ENCODE results near the gene DKK3.
"Not testable (repeated sequence)": the region's sequence is repeated elsewhere in the genome, so short reads cannot be mapped to it uniquely, and the experiment has no call there.

The DKK3 gene

GRCh38 chr11:12007769-12008737 lies at the start of gene DKK3:
Gene DKK3 (minus strand): TSS chr11:12008626. CDS start chr11:12008582, 44 bp downstream.
- DNase-seq = no peak

GRCh38 chr11:12057299-12057980 lies 49.0 kb upstream of the DKK3 start:
- DNase-seq = no peak

- no peak for DNase-seq
Measured at GRCh38 chr11:12056119-12056518, 47.7 kb upstream of the DKK3 start.

- DNase-seq = no peak
Measured at GRCh38 chr11:12053606-12054361, 45.4 kb upstream of the DKK3 start.

GRCh38 chr11:12052676-12053605 lies 44.5 kb upstream of the DKK3 start:
- DNase-seq = no peak

- DNase-seq = peak; percentile 40
Measured at GRCh38 chr11:12051287-12051662, 42.8 kb upstream of the DKK3 start.

GRCh38 chr11:12050470-12051286 lies 42.3 kb upstream of the DKK3 start:
- no peak for DNase-seq

GRCh38 chr11:12048936-12049790 lies 40.7 kb upstream of the DKK3 start:
- no peak for DNase-seq

- no peak for DNase-seq
Measured at GRCh38 chr11:12046636-12047236, 38.3 kb upstream of the DKK3 start.

- DNase-seq = no peak
Measured at GRCh38 chr11:12045914-12046635, 37.6 kb upstream of the DKK3 start.

GRCh38 chr11:12044799-12045198 lies 36.4 kb upstream of the DKK3 start:
- DNase-seq = no peak

GRCh38 chr11:12043959-12044791 lies 35.7 kb upstream of the DKK3 start:
- DNase-seq = no peak

- no peak for DNase-seq
Measured at GRCh38 chr11:12043221-12043620, 34.8 kb upstream of the DKK3 start.

- no peak for DNase-seq
Measured at GRCh38 chr11:12042215-12042676, 33.8 kb upstream of the DKK3 start.

GRCh38 chr11:12040719-12041118 lies 32.3 kb upstream of the DKK3 start:
- DNase-seq = not testable (repeated sequence)

GRCh38 chr11:12032968-12033367 lies 24.5 kb upstream of the DKK3 start:
- no peak for DNase-seq

- no peak for DNase-seq
Measured at GRCh38 chr11:12031856-12032544, 23.6 kb upstream of the DKK3 start.
